PC-9 (cell line): Measurements from ENCODE around the gene CAP2. TPM values are rescaled to one million over a fixed set of nuclear protein-coding genes. Genes with fewer than 3 reads are reported as not detected.
A peak's percentile ranks its signal among the peaks of the same experiment; 100 is the strongest.

Source experiments
- BruUV-seq: library from RNA; stranded (reverse); fragments of 400-500 nt; replicated peaks from 2 replicates; lab custom pipeline; 2021; lab: Mats Ljungman, UMichigan
- CTCF ChIA-PET: fragments of 300-600 bp; sonication (Branson Sonifier 250); formaldehyde crosslinking; loops from one replicate; lab custom pipeline; 2022; ENCODE audit warnings: antibody characterized with exemption; lab: Charles Lee
- POLR2A ChIA-PET: fragments of 300-600 bp; sonication (Branson Sonifier 250); formaldehyde crosslinking; loops from one replicate; lab custom pipeline; 2022; ENCODE audit warnings: antibody characterized with exemption; ENCODE audit not compliant: unreplicated experiment; lab: Charles Lee
- DNase-seq, 2 experiments: peaks; one replicate each; pipeline versions ENCODE4 v3.0.0 to v3.0.0-alpha.2; 2015 to 2022; ENCODE audit warnings: mixed read lengths in 1 of 2
- H2AFZ ChIP-seq: fragments of 200-600 bp; sonication (generic); 2 replicates; pipeline ENCODE4 v1.8.1; 2017; ENCODE audit warnings: antibody characterized with exemption
- H3F3A ChIP-seq: fragments of 200-600 bp; sonication (generic); 2 replicates; pipeline ENCODE4 v1.8.1; 2017; ENCODE audit warnings: antibody characterized with exemption, mild to moderate bottlenecking, low read depth; ENCODE audit not compliant: insufficient read depth
- H3K27ac ChIP-seq: fragments of 200-600 bp; sonication (generic); 2 replicates; pipeline ENCODE4 v1.6.1; 2016; ENCODE audit warnings: mixed run types
- H3K27me3 ChIP-seq: fragments of 200-600 bp; sonication (generic); 2 replicates; pipeline ENCODE4 v1.6.1; 2016; ENCODE audit warnings: low read depth, mixed run types; ENCODE audit not compliant: insufficient read depth
- H3K36me3 ChIP-seq: fragments of 200-600 bp; sonication (generic); 2 replicates; pipeline ENCODE4 v1.6.1; 2016; ENCODE audit warnings: low read depth, mixed run types
- H3K4me1 ChIP-seq: fragments of 200-600 bp; sonication (generic); replicated peaks from 2 replicates; pipeline ENCODE4 v1.6.1; 2016; ENCODE audit warnings: mixed run types; ENCODE audit not compliant: insufficient read depth
- H3K4me2 ChIP-seq: fragments of 200-600 bp; sonication (generic); 2 replicates; pipeline ENCODE4 v1.6.1; 2017; ENCODE audit warnings: mixed run types
- H3K4me3 ChIP-seq: fragments of 200-600 bp; sonication (generic); 2 replicates; pipeline ENCODE4 v1.6.1; 2016; ENCODE audit warnings: mixed run types
- H3K79me2 ChIP-seq: fragments of 200-600 bp; sonication (generic); 2 replicates; pipeline ENCODE4 v1.6.1; 2017; ENCODE audit warnings: low read depth, mixed run types
- H3K9me2 ChIP-seq: fragments of 200-600 bp; sonication (generic); 2 replicates; pipeline ENCODE4 v1.8.1; 2017; ENCODE audit warnings: mild to moderate bottlenecking; ENCODE audit not compliant: insufficient read depth
- H3K9me3 ChIP-seq: fragments of 200-600 bp; sonication (generic); 2 replicates; pipeline ENCODE4 v1.8.1; 2016; ENCODE audit warnings: low read depth; ENCODE audit not compliant: insufficient read depth
- H4K20me1 ChIP-seq: fragments of 200-600 bp; sonication (generic); 2 replicates; pipeline ENCODE4 v1.8.1; 2017; ENCODE audit not compliant: insufficient read depth
- EZH2 ChIP-seq: fragments of 200-600 bp; sonication (generic); IDR thresholded peaks from 2 replicates; pipeline ENCODE4 v1.8.0; 2017; ENCODE audit warnings: antibody characterized with exemption, low read depth
- intact Hi-C: fragments of 100-400 bp; cut with micrococcal nuclease; formaldehyde crosslinking; loops from one replicate; pipeline ENCODE4 v1.10.0; 2022; ENCODE audit not compliant: unreplicated experiment
- total RNA-seq: library from RNA; stranded (reverse); gene quantifications from 2 replicates; pipeline ENCODE4 v1.2.3, GENCODE V29; 2021
- TF ChIP-seq, protein P1 (sequence below): fragments of 200-600 bp; sonication (generic); conservative IDR thresholded peaks from 2 replicates; pipeline ENCODE4 v1.6.1; 2017; ENCODE audit warnings: mixed run types, antibody characterized with exemption, mild to moderate bottlenecking, moderate library complexity

The CAP2 gene
- total RNA-seq, 1 experiment from 2014 or later, result 12.0 TPM

DNA sequence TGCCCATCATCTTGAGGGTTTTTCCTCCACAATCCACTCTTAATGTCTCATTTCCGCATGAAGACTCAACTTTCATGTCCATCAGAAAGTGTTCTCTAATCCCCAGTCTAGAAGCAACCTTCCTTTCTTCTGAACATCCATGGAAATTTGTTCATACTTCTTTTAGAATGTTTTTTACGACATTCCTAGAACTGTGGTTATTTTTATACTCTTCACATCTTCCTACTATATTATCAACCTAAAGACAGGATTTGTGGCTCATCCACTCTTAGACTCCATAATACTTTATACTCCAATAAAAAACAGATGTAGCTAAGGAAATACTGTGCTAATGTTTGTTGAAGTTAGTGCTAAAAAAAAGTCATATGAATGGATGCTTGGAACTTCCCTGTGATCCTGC lies 1.4 kb upstream of the CAP2 start:
- Histone ChIP-seq H3K9me2 (no peaks in the 10 kb centered on the region), H3F3A (no peaks in the 10 kb centered on the region; the same call in 1 of the 2 replicates), H3K27me3 (no peaks in the 10 kb centered on the region), H3K79me2 (peaks cover 26% of the 10 kb centered on the region), H2AFZ (no peak overlapping the region), H4K20me1 (no peaks in the 10 kb centered on the region), H3K27ac (no peak overlapping the region), H3K4me3 (no peak overlapping the region), H3K4me2 (no peak overlapping the region), H3K4me1 (peaks cover 37% of the 10 kb centered on the region), H3K36me3 (no peaks in the 10 kb centered on the region), H3K9me3 (no peaks in the 10 kb centered on the region)
- POLR2A ChIA-PET, result no interaction called here
- intact Hi-C loops, result loop anchor here (10.0 kb wide), 1 partner anchor 667 kb away; no protein-coding TSS in a partner anchor
- TF ChIP-seq, protein P1, sequence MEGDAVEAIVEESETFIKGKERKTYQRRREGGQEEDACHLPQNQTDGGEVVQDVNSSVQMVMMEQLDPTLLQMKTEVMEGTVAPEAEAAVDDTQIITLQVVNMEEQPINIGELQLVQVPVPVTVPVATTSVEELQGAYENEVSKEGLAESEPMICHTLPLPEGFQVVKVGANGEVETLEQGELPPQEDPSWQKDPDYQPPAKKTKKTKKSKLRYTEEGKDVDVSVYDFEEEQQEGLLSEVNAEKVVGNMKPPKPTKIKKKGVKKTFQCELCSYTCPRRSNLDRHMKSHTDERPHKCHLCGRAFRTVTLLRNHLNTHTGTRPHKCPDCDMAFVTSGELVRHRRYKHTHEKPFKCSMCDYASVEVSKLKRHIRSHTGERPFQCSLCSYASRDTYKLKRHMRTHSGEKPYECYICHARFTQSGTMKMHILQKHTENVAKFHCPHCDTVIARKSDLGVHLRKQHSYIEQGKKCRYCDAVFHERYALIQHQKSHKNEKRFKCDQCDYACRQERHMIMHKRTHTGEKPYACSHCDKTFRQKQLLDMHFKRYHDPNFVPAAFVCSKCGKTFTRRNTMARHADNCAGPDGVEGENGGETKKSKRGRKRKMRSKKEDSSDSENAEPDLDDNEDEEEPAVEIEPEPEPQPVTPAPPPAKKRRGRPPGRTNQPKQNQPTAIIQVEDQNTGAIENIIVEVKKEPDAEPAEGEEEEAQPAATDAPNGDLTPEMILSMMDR, result no peak
- no peak for TF ChIP-seq EZH2
- DNase-seq, result no peak
- CTCF ChIA-PET, result no interaction called here
- no TSS peak for BruUV-seq

DNA sequence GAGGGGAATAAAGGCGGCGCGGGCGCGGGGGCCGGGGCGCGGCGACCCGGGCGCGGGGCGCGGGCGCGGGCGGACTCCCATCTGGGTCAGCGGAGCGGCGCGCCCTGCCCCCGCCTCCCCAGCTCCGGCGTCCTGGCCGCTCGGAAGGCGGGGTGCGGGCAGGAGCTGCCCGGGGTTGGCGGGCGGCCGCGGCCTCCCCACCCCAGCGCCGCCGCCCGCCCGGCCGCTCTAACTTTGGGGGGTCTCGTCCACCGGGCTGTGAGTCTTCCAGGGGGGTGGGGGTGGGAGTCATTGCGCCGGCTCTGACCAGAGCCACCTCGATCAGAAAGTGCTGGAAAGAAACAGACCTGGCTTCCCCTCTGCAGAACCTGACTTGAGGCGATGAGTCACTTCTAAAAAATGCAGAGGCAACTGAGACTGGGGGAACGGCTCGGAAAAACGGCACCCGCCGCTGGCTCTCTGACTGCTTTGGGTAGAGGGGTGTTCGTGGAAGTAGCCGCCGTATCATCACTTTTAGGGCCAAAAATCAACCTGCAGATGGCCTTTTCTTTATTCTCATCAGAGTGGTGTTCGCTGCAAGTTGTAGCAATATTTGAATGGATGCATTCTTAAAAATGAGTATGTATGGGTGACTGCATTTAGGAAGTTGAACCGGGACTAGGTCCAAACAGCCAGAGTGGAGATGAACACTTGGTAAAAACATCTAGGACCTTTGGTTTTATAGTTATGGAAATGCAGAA lies 667 bp downstream of the CAP2 start:
- Histone ChIP-seq H3K79me2 (peaks cover 34% of the 10 kb centered on the region), H3K4me2 (peak overlapping the region; percentile 82), H3K36me3 (no peaks in the 10 kb centered on the region), H4K20me1 (no peaks in the 10 kb centered on the region), H3K27ac (peak overlapping the region; percentile 50), H3K4me1 (peaks cover 36% of the 10 kb centered on the region), H3F3A (no peaks in the 10 kb centered on the region; the same call in 1 of the 2 replicates), H3K9me2 (no peaks in the 10 kb centered on the region), H3K27me3 (no peaks in the 10 kb centered on the region), H2AFZ (peak overlapping the region; percentile 84), H3K4me3 (peak overlapping the region; percentile 74), H3K9me3 (no peaks in the 10 kb centered on the region)
- intact Hi-C loops, result loop anchor here (1.0 to 10.0 kb wide), 2 partner anchors 24 to 669 kb away; no protein-coding TSS in a partner anchor
- BruUV-seq, result no TSS peak
- POLR2A ChIA-PET, result interaction anchor here (0.6 to 1.7 kb wide), 6 partner anchors 24 to 580 kb away, joined by 9 to 33 read pairs (median 14); no protein-coding TSS in a partner anchor
- CTCF ChIA-PET, result interaction anchor here (0.6 kb wide), 1 partner anchor 10 kb away, joined by 3 read pairs; no protein-coding TSS in a partner anchor
- TF ChIP-seq EZH2, result no peak
- TF ChIP-seq, protein P1, result no peak
- DNase-seq, result peak; percentile 75 to 77

DNA sequence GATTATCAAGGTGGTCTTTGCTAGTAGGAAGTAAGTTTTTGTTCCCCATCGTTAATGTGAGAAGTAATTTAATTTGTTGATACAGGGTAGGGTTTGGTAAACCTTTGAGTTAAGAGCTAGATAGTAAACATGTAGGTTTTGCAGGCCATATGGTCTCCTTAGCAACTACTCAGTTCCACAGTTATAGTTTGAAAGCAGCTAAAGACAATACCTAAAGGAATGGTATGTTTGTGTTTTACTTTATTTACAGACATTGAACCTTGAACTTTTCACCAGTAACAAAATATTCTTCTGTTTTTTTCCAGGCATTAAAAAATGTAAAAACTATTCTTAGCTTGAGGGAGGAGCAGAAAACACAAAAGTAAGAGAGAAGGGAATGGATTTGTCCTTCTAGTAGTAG lies 1.7 kb downstream of the CAP2 start:
- ChIA-PET POLR2A (interaction anchor here (0.6 kb wide), 1 partner anchor 409 kb away, joined by 3 read pairs; no protein-coding TSS in a partner anchor), CTCF (interaction anchor here (0.7 kb wide), 1 partner anchor 631 kb away, joined by 3 read pairs; no protein-coding TSS in a partner anchor)
- no peak for TF ChIP-seq EZH2

More for the DNA sequence above, 1.7 kb downstream of the CAP2 start:
- Histone ChIP-seq H3K27me3 (no peaks in the 10 kb centered on the region), H2AFZ (no peak overlapping the region), H3K4me2 (peak overlapping the region; percentile 82), H3K36me3 (no peaks in the 10 kb centered on the region), H3K9me2 (no peaks in the 10 kb centered on the region), H3K9me3 (no peaks in the 10 kb centered on the region), H3F3A (no peaks in the 10 kb centered on the region; the same call in 1 of the 2 replicates), H3K27ac (peak overlapping the region; percentile 50; the same call in 1 of the 2 replicates), H3K79me2 (peaks cover 41% of the 10 kb centered on the region), H3K4me1 (peaks cover 27% of the 10 kb centered on the region), H4K20me1 (no peaks in the 10 kb centered on the region), H3K4me3 (peak overlapping the region; percentile 74; the same call in 1 of the 2 replicates)
- intact Hi-C loops, result loop anchor here (10.0 kb wide), 1 partner anchor 670 kb away; no protein-coding TSS in a partner anchor
- no peak for DNase-seq
- no TSS peak for BruUV-seq
